Adrenal gland (tissue), 12 donors: ENCODE data around the gene DPP6. TPM values are rescaled to one million over a fixed set of nuclear protein-coding genes. Genes with fewer than 3 reads are reported as not detected.

Experiments used
- DNase-seq, 7 donors: peaks; one replicate each; pipeline ENCODE4 v3.0.0-alpha.2; 2019 to 2020
- H3K27ac ChIP-seq, 5 donors: fragments of 200-600 bp; sonication (generic) in 4 of 5; 1 replicate in 3 of 5; 2 replicates in 2 of 5; pipeline versions ENCODE4 v1.5.1 to v1.8.0; 2016 to 2020; ENCODE audit warnings: mild to moderate bottlenecking in 1 of 5
- H3K27me3 ChIP-seq: fragments of 200-600 bp; 2 replicates; pipeline ENCODE4 v1.8.0; 2021
- H3K36me3 ChIP-seq, 2 donors: fragments of 200-600 bp; replicated peaks in 1 of 2; 1 replicate in 1 of 2; 2 replicates in 1 of 2; pipeline versions ENCODE4 v1.5.1 to v1.8.0; 2018 to 2022
- H3K4me1 ChIP-seq, 2 donors: fragments of 200-600 bp; replicated peaks in 1 of 2; 1 replicate in 1 of 2; 2 replicates in 1 of 2; pipeline versions ENCODE4 v1.5.1 to v1.8.0; 2018 to 2021
- H3K4me3 ChIP-seq, 4 donors: fragments of 200-600 bp; sonication (generic) in 3 of 4; one replicate each; pipeline ENCODE4 v1.5.1; 2016 to 2018
- H3K9me3 ChIP-seq, 3 donors: fragments of 200-600 bp; sonication (generic) in 1 of 3; replicated peaks in 1 of 3; 1 replicate in 2 of 3; 2 replicates in 1 of 3; pipeline versions ENCODE4 v1.5.1 to v1.8.0; 2016 to 2021
- CTCF ChIP-seq, 6 experiments: fragments of 450-650 bp in 4 of 6; fragments of 200-600 bp in 2 of 6; sonication (generic) in 1 of 6; IDR thresholded peaks; 1 replicate in 5 of 6; 2 replicates in 1 of 6; pipeline versions ENCODE4 v1.5.1 to v1.8.0; 2016 to 2021; ENCODE audit warnings: antibody characterized with exemption in 6 of 6, mild to moderate bottlenecking in 2 of 6, moderate library complexity in 1 of 6
- POLR2A ChIP-seq, 2 donors: fragments of 450-650 bp; IDR thresholded peaks; one replicate each; pipeline ENCODE4 v1.6.1; 2017; ENCODE audit warnings: antibody characterized with exemption in 2 of 2, mild to moderate bottlenecking in 2 of 2, moderate library complexity in 1 of 2
- WGBS, 4 donors: extraction: QIAGEN DNeasy Blood & Tissue Kit in 2 of 4; methylation state at CpG; one replicate each; pipeline versions ENCODE4 v1.1.5 to v1.1.7; 2013 to 2017; 5-methylcytosine and 5-hydroxymethylcytosine counted together
- intact Hi-C, 2 donors: fragments of 100-400 bp; cut with DNase I; formaldehyde crosslinking; loops; one replicate each; pipeline versions ENCODE4 v1.14.1 to v1.15.0; 2022 to 2023
- polyA plus RNA-seq, 3 donors: library from polyadenylated mRNA; stranded (reverse); fragments of 200-250 nt in 2 of 3; fragments of 350-450 nt in 1 of 3; fragmentation: Illumina TruSeq in 1 of 3; extraction: RNeasy Lipid Tissue Mini Kit (QIAGEN cat#74804) in 1 of 3; gene quantifications; one replicate each; pipeline ENCODE4 v1.2.3, GENCODE V29; 2013 to 2014
- total RNA-seq, 9 donors: library from RNA; depleted of rRNA in 4 of 9; stranded (reverse); fragments of >200 nt in 4 of 9; fragments of 120-200 nt in 1 of 9; fragmentation: NEBNext Ultra II Directional in 1 of 9; extraction: Animal tissue kit (Norgen Biotek cat#: 25700) in 1 of 9; gene quantifications; one replicate each; pipeline versions ENCODE4 v1.1.0 to v1.2.4, GENCODE V29; 2013 to 2023
- donor health status: healthy with polysubstance abuse.
- donor health status: Bipolar disorder and iron deficiency.
- donor health status: DM: yes; HTN: yes; CAD: no.
- donor health status: DM: no; HTN: no; CAD: no.
- donor health status: DM: no; HTN: no; CAD: no.
- donor health status: DM: yes; HTN: yes; CAD: no.

The DPP6 gene
- total and polyA plus RNA-seq, 12 donors: 0.39 to 13.1 (median 5.1) TPM

DNA sequence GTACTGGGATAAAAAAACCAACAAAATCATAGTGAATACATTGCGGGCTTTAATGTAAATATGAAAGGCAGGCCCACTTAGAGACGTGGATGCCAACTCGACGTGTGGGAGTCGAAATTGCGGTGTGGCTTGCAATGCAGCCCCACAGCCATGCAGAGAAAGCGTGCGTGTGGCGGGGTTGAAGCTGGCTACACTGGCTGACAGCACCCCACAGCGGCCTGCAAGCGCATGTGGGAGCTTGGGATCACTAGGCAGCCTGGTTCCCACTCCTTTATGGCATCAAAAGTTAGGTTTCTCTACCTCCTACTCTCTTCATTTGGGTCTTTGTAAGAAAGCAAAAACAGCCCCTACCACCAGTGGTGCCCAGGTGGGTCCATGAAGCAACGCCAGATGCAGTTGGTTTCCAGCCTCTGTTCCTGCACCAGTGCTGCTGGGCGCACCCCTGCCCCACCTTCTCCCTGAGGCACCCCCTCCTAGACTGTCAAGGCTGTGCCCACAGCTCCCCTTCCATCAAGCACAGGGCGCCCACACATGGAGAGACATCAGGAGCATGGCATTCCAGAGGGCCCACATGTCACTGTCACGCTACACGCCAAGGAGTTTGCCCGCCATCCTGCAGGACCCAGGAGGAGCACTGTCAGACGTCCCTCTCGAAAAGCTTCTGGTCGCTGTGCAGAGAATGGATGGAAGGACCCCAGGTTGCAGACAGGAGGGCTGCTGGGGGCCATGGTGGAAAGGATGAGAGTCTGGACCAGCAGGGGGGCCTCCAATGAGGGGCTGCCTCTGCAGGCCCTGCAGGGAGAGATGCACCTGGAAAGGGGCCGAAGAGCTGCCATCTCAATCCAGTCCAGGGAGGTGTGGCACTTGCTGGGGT lies 807.8 kb downstream of the DPP6 start:
- intact Hi-C loops: no loop called here
- H3K9me3 ChIP-seq: no peaks in the 10 kb centered on the region
- H3K4me1 ChIP-seq: no peaks in the 10 kb centered on the region
- no peak overlapping the region for H3K4me3 ChIP-seq
- H3K27ac ChIP-seq: no peak overlapping the region
- no peaks in the 10 kb centered on the region for H3K27me3 ChIP-seq
- TF ChIP-seq CTCF (IDR thresholded peaks at IDR 0.05): no peak
- no peak for TF ChIP-seq POLR2A (IDR thresholded peaks at IDR 0.05)
- no peak for DNase-seq
- 88 to 94% (median 93%) methylated on average over 12 to 21 of the region's 21 CpGs for WGBS, 4 donors
- no peaks in the 10 kb centered on the region for H3K36me3 ChIP-seq

GRCh38 chr7:154860621-154861375 lies 808.6 kb downstream of the DPP6 start:
- Histone ChIP-seq H3K4me3 (no peak overlapping the region), H3K9me3 (no peaks in the 10 kb centered on the region), H3K4me1 (no peaks in the 10 kb centered on the region), H3K27me3 (no peaks in the 10 kb centered on the region), H3K36me3 (no peaks in the 10 kb centered on the region), H3K27ac (no peak overlapping the region)
- TF ChIP-seq POLR2A (IDR thresholded peaks at IDR 0.05) (no peak), CTCF (IDR thresholded peaks at IDR 0.05) (no peak)
- DNase-seq: no peak
- 81 to 91% (median 88%) methylated on average over 5 to 7 of the region's 7 CpGs for WGBS, 4 donors
- intact Hi-C loops: no loop called here

GRCh38 chr7:154861589-154861988 lies 809.4 kb downstream of the DPP6 start:
- Histone ChIP-seq H3K4me1 (no peaks in the 10 kb centered on the region), H3K4me3 (no peak overlapping the region), H3K36me3 (no peaks in the 10 kb centered on the region), H3K27me3 (no peaks in the 10 kb centered on the region), H3K9me3 (no peaks in the 10 kb centered on the region), H3K27ac (no peak overlapping the region)
- no peak for DNase-seq
- intact Hi-C loops: no loop called here
- TF ChIP-seq CTCF (IDR thresholded peaks at IDR 0.05): no peak
- TF ChIP-seq POLR2A (IDR thresholded peaks at IDR 0.05): no peak
- WGBS, 4 donors: 67 to 78% (median 75%) methylated on average over 5 of the region's 5 CpGs

DNA sequence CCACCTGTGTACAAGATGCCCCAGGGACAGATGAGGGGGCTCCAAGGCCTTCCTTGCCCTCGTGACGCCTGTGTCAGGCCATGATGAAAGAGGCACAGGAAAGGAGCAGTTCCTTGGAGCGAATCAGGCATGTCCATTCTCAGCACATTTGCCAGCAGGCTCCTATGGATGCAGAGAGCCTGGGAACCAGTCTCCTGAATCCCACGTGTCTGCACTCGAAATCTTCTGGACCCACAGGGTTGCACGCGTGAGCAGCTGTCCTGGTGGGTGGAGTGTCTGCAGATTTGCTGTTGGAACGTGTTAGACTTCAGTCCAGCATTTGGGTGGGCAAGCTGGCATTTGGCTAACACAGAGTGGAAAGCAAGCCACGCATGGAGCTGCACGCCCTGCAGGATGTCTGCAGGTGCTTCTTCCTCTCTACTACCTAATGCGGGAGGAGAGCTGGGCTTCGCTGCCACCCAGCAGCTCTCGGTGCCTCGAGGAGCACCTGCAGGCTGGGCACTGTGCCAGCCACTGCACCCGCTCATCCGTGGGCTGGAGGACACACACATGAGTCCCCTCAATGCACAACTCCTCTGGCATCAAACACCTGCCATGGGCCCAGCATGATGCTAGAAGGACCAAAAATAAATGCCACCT lies 810.1 kb downstream of the DPP6 start:
- Histone ChIP-seq H3K36me3 (no peaks in the 10 kb centered on the region), H3K4me3 (no peak overlapping the region), H3K27ac (no peak overlapping the region), H3K9me3 (no peaks in the 10 kb centered on the region), H3K4me1 (no peaks in the 10 kb centered on the region), H3K27me3 (no peaks in the 10 kb centered on the region)
- 67 to 79% (median 77%) methylated on average over 5 to 16 of the region's 16 CpGs for WGBS, 4 donors
- no peak for DNase-seq
- intact Hi-C loops: no loop called here
- TF ChIP-seq CTCF (IDR thresholded peaks at IDR 0.05) (no peak), POLR2A (IDR thresholded peaks at IDR 0.05) (no peak)
